RWPE2 (cell line): ENCODE measurements around the gene LITAF.

Experiments used
- ATAC-seq: fragments of 200-7000 bp; cut with Tn5 transposase; 3 replicates; pipeline ENCODE4 v1.9.1; 2021; ENCODE audit warnings: low read depth
- DNase-seq: peaks from one replicate; pipeline ENCODE4 v3.0.0-alpha.2; 2020; ENCODE audit warnings: low spot score
- H3K27ac ChIP-seq: fragments of 450-650 bp; 2 replicates; pipeline ENCODE4 v1.5.1; 2017; ENCODE audit warnings: mild to moderate bottlenecking; ENCODE audit not compliant: poor library complexity, severe bottlenecking
- H3K27me3 ChIP-seq: fragments of 250-450 bp; sonication (Bioruptor Pico); 2 replicates; pipeline ENCODE4 v1.5.1; 2021; ENCODE audit warnings: mild to moderate bottlenecking, moderate library complexity; ENCODE audit not compliant: insufficient read depth, poor library complexity, severe bottlenecking
- H3K36me3 ChIP-seq: fragments of 250-450 bp; sonication (Bioruptor Pico); 2 replicates; pipeline ENCODE4 v1.5.1; 2020; ENCODE audit warnings: low read depth, mild to moderate bottlenecking, moderate library complexity
- H3K4me1 ChIP-seq: fragments of 250-450 bp; sonication (Bioruptor Pico); 2 replicates; pipeline ENCODE4 v1.5.1; 2021; ENCODE audit warnings: mild to moderate bottlenecking, moderate library complexity; ENCODE audit not compliant: insufficient read depth, poor library complexity, severe bottlenecking
- H3K4me3 ChIP-seq: fragments of 250-450 bp; sonication (Bioruptor Pico); 2 replicates; pipeline ENCODE4 v1.5.1; 2021; ENCODE audit warnings: mild to moderate bottlenecking, moderate library complexity; ENCODE audit not compliant: severe bottlenecking
- H3K9me3 ChIP-seq: fragments of 250-450 bp; sonication (Bioruptor Pico); 2 replicates; pipeline ENCODE4 v1.5.1; 2021; ENCODE audit warnings: mild to moderate bottlenecking, moderate library complexity; ENCODE audit not compliant: severe bottlenecking
- CTCF ChIP-seq: fragments of 450-650 bp; IDR thresholded peaks from one replicate; pipeline ENCODE4 v1.5.1; 2017; ENCODE audit warnings: mild to moderate bottlenecking, moderate library complexity; ENCODE audit not compliant: poor library complexity, severe bottlenecking

Gene LITAF

GRCh38 chr16:11583889-11584565 lies 2.7 kb downstream of the LITAF start:
- TF ChIP-seq CTCF, result no peak
- Histone ChIP-seq H3K36me3 (peaks cover 28% of the 10 kb centered on the region), H3K27ac (peak overlapping the region; percentile 76), H3K9me3 (no peaks in the 10 kb centered on the region), H3K4me1 (peaks cover 25% of the 10 kb centered on the region), H3K4me3 (no peak overlapping the region), H3K27me3 (no peaks in the 10 kb centered on the region)
- ATAC-seq (no peak), DNase-seq (no peak)

- no peak overlapping the region for H3K4me3 ChIP-seq
- peaks cover 28% of the 10 kb centered on the region for H3K36me3 ChIP-seq
- DNase-seq (no peak), ATAC-seq (no peak)
- H3K27me3 ChIP-seq, result no peaks in the 10 kb centered on the region
- no peaks in the 10 kb centered on the region for H3K9me3 ChIP-seq
- peaks cover 25% of the 10 kb centered on the region for H3K4me1 ChIP-seq
- no peak for TF ChIP-seq CTCF
- H3K27ac ChIP-seq, result no peak overlapping the region
These were observed 3.6 kb downstream of the LITAF start for GRCh38 chr16:11583166-11583565.

GRCh38 chr16:11582157-11582814 lies 4.4 kb downstream of the LITAF start:
- Histone ChIP-seq H3K27me3 (no peaks in the 10 kb centered on the region), H3K27ac (no peak overlapping the region), H3K4me3 (no peak overlapping the region), H3K9me3 (no peaks in the 10 kb centered on the region), H3K4me1 (peaks cover 26% of the 10 kb centered on the region), H3K36me3 (peaks cover 28% of the 10 kb centered on the region)
- TF ChIP-seq CTCF, result no peak
- ATAC-seq (no peak), DNase-seq (no peak)

GRCh38 chr16:11581678-11582077 lies 5.0 kb downstream of the LITAF start:
- TF ChIP-seq CTCF, result no peak
- Histone ChIP-seq H3K9me3 (no peaks in the 10 kb centered on the region), H3K27me3 (no peaks in the 10 kb centered on the region), H3K36me3 (peaks cover 28% of the 10 kb centered on the region), H3K4me1 (peaks cover 32% of the 10 kb centered on the region), H3K27ac (no peak overlapping the region), H3K4me3 (no peak overlapping the region)
- DNase-seq, result no peak
- ATAC-seq, result no peak
